AG09309 (cell line): ENCODE data around the gene PRPF38A.

Experiments used
- DNase-seq: peaks from one replicate; pipeline ENCODE4 v3.0.0-alpha.2; 2010; ENCODE audit warnings: low read depth
- H3K4me3 ChIP-seq: 2 replicates; pipeline ENCODE4 v1.5.1; 2011; ENCODE audit warnings: mild to moderate bottlenecking, low read depth, low read length, moderate library complexity; ENCODE audit not compliant: control insufficient read depth
- CTCF ChIP-seq: IDR thresholded peaks from 2 replicates; pipeline ENCODE4 v1.5.1; 2011; ENCODE audit warnings: mild to moderate bottlenecking, low read depth, low read length, inconsistent platforms; ENCODE audit not compliant: insufficient read depth, control insufficient read depth; ENCODE audit errors: missing control alignments

The PRPF38A gene

GRCh38 chr1:52359676-52360594 is 44.5 kb upstream of the PRPF38A start:
- no peak for DNase-seq
- TF ChIP-seq CTCF: no peak

GRCh38 chr1:52360595-52360968 is 43.8 kb upstream of the PRPF38A start:
- no peak overlapping the region for H3K4me3 ChIP-seq
- TF ChIP-seq CTCF: no peak
- no peak for DNase-seq

More at GRCh38 chr1:52359676-52360594, 44.5 kb upstream of the PRPF38A start:
- no peak overlapping the region for H3K4me3 ChIP-seq

GRCh38 chr1:52364235-52364839 is 40.1 kb upstream of the PRPF38A start:
- no peak for TF ChIP-seq CTCF
- H3K4me3 ChIP-seq: no peak overlapping the region
- no peak for DNase-seq

- no peak for TF ChIP-seq CTCF
- peak overlapping the region; percentile 82 for H3K4me3 ChIP-seq
- peak; percentile 10 for DNase-seq
These were observed 39.2 kb upstream of the PRPF38A start for GRCh38 chr1:52365071-52365745.

DNA sequence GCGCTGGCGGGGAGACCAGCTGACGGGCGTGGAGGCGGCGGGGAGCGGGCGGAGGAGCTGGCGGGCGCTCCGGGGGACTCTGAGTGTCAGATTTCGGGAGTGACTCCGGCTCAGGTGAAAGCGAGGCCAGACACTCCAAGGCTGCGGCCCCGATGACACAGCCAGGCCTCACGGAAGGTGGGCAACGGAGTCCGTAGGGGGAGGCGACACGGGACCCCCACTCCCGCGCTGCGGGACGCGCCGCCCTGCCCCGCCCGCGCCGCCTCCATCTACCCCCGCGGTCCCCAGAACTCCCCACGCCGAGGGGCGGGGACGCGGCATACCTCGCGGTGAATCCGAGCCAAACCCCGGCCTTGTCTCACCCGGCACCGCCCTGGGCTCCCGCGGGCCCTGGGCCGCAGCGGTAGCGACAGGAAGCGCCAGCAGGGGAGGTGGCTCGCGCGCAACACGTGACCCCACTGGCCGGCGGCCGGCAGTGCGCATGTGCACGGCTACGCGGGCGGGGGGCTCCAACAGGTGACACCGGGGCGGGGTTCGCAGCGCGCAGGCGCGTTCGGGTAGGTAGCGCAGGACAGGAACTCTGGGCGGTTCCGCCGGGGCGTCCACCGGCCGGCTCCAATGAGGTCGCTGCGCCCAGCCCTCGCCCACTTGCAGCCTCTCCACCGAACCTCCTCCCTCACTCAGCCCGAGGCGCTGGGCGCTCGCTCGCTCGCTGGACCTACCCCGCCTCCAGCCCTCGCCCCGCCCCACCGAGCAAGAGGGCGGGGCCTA is 38.5 kb upstream of the PRPF38A start, which contains the start of gene CC2D1B:
CC2D1B (minus strand) TSS at position 460 of the 771 bp plus-strand sequence. CDS start 1,585 bp downstream, outside the sequence.
- no peak for TF ChIP-seq CTCF
- peak; percentile 71 for DNase-seq
- peak within 1 kb of the TSS; percentile 82 for H3K4me3 ChIP-seq

DNA sequence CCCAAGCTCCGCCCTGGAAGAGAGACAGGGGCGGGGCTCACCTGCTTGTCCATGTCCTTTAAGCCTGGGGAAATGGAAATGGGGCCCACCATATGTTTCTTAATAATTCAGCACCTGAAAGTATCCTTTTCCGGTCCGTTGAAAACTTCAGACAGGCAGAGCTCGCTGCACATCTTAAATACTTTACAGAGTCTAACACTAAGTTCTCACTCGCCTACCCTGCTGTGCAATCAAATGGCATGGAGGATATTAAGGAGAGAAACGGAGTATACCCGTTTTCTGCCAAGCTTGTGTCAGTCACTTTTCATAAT is 37.9 kb upstream of the PRPF38A start:
- peak overlapping the region; percentile 82 for H3K4me3 ChIP-seq
- DNase-seq: no peak
- TF ChIP-seq CTCF: no peak
